Adrenal gland (tissue), 12 donors: ENCODE data around the gene TSPAN18. TPM values are rescaled to one million over a fixed set of nuclear protein-coding genes. Genes with fewer than 3 reads are reported as not detected.

Source experiments
- DNase-seq, 7 donors: peaks; one replicate each; pipeline ENCODE4 v3.0.0-alpha.2; 2019 to 2020
- H3K27ac ChIP-seq, 5 donors: fragments of 200-600 bp; sonication (generic) in 4 of 5; 1 replicate in 3 of 5; 2 replicates in 2 of 5; pipeline versions ENCODE4 v1.5.1 to v1.8.0; 2016 to 2020; ENCODE audit warnings: mild to moderate bottlenecking in 1 of 5
- H3K27me3 ChIP-seq: fragments of 200-600 bp; 2 replicates; pipeline ENCODE4 v1.8.0; 2021
- H3K36me3 ChIP-seq, 2 donors: fragments of 200-600 bp; replicated peaks in 1 of 2; 1 replicate in 1 of 2; 2 replicates in 1 of 2; pipeline versions ENCODE4 v1.5.1 to v1.8.0; 2018 to 2022
- H3K4me1 ChIP-seq, 2 donors: fragments of 200-600 bp; replicated peaks in 1 of 2; 1 replicate in 1 of 2; 2 replicates in 1 of 2; pipeline versions ENCODE4 v1.5.1 to v1.8.0; 2018 to 2021
- H3K4me3 ChIP-seq, 4 donors: fragments of 200-600 bp; sonication (generic) in 3 of 4; one replicate each; pipeline ENCODE4 v1.5.1; 2016 to 2018
- H3K9me3 ChIP-seq, 3 donors: fragments of 200-600 bp; sonication (generic) in 1 of 3; replicated peaks in 1 of 3; 1 replicate in 2 of 3; 2 replicates in 1 of 3; pipeline versions ENCODE4 v1.5.1 to v1.8.0; 2016 to 2021
- POLR2A ChIP-seq, 2 donors: fragments of 450-650 bp; IDR thresholded peaks; one replicate each; pipeline ENCODE4 v1.6.1; 2017; ENCODE audit warnings: antibody characterized with exemption in 2 of 2, mild to moderate bottlenecking in 2 of 2, moderate library complexity in 1 of 2
- WGBS, 4 donors: extraction: QIAGEN DNeasy Blood & Tissue Kit in 2 of 4; methylation state at CpG; one replicate each; pipeline versions ENCODE4 v1.1.5 to v1.1.7; 2013 to 2017; 5-methylcytosine and 5-hydroxymethylcytosine counted together
- intact Hi-C, 2 donors: fragments of 100-400 bp; cut with DNase I; formaldehyde crosslinking; loops; one replicate each; pipeline versions ENCODE4 v1.14.1 to v1.15.0; 2022 to 2023
- polyA plus RNA-seq, 3 donors: library from polyadenylated mRNA; stranded (reverse); fragments of 200-250 nt in 2 of 3; fragments of 350-450 nt in 1 of 3; fragmentation: Illumina TruSeq in 1 of 3; extraction: RNeasy Lipid Tissue Mini Kit (QIAGEN cat#74804) in 1 of 3; gene quantifications; one replicate each; pipeline ENCODE4 v1.2.3, GENCODE V29; 2013 to 2014
- total RNA-seq, 9 donors: library from RNA; depleted of rRNA in 4 of 9; stranded (reverse); fragments of >200 nt in 4 of 9; fragments of 120-200 nt in 1 of 9; fragmentation: NEBNext Ultra II Directional in 1 of 9; extraction: Animal tissue kit (Norgen Biotek cat#: 25700) in 1 of 9; gene quantifications; one replicate each; pipeline versions ENCODE4 v1.1.0 to v1.2.4, GENCODE V29; 2013 to 2023
- TF ChIP-seq, protein P1 (sequence below), 6 experiments: fragments of 450-650 bp in 4 of 6; fragments of 200-600 bp in 2 of 6; sonication (generic) in 1 of 6; IDR thresholded peaks; 1 replicate in 5 of 6; 2 replicates in 1 of 6; pipeline versions ENCODE4 v1.5.1 to v1.8.0; 2016 to 2021; ENCODE audit warnings: antibody characterized with exemption in 6 of 6, mild to moderate bottlenecking in 2 of 6, moderate library complexity in 1 of 6
- donor health status: healthy with polysubstance abuse.
- donor health status: Bipolar disorder and iron deficiency.
- donor health status: DM: yes; HTN: yes; CAD: no.
- donor health status: DM: no; HTN: no; CAD: no.
- donor health status: DM: no; HTN: no; CAD: no.
- donor health status: DM: yes; HTN: yes; CAD: no.

TSPAN18 gene
- total and polyA plus RNA-seq, 12 donors: 24.5 to 168 (median 58.4) TPM

DNA sequence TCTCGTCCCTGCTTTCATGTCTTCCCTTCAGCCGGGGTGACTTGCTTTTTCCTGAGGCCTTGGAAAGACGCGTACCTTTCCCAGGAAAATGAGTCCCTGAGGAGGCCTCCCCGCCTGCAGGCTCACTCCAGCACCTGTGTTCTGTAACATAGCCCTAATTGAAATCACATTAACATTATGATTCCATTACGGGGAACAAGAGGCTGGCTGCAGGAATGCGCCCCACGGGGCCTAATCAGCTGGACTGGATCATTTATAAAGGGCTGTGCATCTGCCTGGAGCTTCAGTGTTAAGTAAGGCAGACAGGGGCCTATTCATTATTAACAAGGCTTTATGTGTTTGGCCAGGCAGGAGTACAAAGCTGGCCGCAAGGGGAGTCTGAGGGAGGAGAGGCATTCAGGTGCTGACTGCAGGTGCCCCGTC, 41.9 kb upstream of the TSPAN18 start:
- Histone ChIP-seq H3K27ac (no peak overlapping the region), H3K9me3 (no peaks in the 10 kb centered on the region), H3K4me3 (no peak overlapping the region), H3K4me1 (peaks cover 0 to 7% of the 10 kb centered on the region in 2 donors), H3K27me3 (no peaks in the 10 kb centered on the region), H3K36me3 (no peaks in the 10 kb centered on the region)
- TF ChIP-seq, protein P1, sequence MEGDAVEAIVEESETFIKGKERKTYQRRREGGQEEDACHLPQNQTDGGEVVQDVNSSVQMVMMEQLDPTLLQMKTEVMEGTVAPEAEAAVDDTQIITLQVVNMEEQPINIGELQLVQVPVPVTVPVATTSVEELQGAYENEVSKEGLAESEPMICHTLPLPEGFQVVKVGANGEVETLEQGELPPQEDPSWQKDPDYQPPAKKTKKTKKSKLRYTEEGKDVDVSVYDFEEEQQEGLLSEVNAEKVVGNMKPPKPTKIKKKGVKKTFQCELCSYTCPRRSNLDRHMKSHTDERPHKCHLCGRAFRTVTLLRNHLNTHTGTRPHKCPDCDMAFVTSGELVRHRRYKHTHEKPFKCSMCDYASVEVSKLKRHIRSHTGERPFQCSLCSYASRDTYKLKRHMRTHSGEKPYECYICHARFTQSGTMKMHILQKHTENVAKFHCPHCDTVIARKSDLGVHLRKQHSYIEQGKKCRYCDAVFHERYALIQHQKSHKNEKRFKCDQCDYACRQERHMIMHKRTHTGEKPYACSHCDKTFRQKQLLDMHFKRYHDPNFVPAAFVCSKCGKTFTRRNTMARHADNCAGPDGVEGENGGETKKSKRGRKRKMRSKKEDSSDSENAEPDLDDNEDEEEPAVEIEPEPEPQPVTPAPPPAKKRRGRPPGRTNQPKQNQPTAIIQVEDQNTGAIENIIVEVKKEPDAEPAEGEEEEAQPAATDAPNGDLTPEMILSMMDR (IDR thresholded peaks at IDR 0.05): no peak
- TF ChIP-seq POLR2A (IDR thresholded peaks at IDR 0.05): no peak
- DNase-seq: no peak
- WGBS, 4 donors: 89 to 94% (median 92%) methylated on average over 8 to 10 of the region's 10 CpGs
- intact Hi-C loops: no loop called here

DNA sequence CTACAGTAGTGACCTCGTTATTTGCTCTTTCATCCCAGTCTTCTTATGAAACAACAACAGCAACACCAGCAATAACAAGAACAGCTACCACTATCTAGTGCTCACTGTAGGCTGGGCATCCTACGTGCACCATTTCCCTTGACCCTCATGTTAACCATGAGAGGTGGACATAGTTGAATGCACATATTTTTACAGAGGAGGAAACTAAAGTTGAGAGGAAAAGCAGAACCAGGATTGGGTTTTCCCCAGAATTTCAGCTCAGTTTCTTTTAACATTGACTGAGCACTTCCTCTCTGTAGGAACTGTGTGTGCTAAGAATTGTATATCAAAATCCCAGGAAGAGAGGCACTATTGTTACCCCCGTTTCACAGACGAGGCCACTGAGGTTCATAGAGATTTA, 39.4 kb upstream of the TSPAN18 start:
- 57 to 70% (median 66%) methylated on average over 4 of the region's 4 CpGs for WGBS, 4 donors
- no peak for TF ChIP-seq POLR2A (IDR thresholded peaks at IDR 0.05)
- TF ChIP-seq, protein P1 (IDR thresholded peaks at IDR 0.05): no peak
- no peak for DNase-seq
- no peak overlapping the region for H3K27ac ChIP-seq
- H3K36me3 ChIP-seq: no peaks in the 10 kb centered on the region
- H3K4me1 ChIP-seq: no peaks in the 10 kb centered on the region
- no peaks in the 10 kb centered on the region for H3K9me3 ChIP-seq
- no peak overlapping the region for H3K4me3 ChIP-seq
- intact Hi-C loops: no loop called here
- H3K27me3 ChIP-seq: no peaks in the 10 kb centered on the region

DNA sequence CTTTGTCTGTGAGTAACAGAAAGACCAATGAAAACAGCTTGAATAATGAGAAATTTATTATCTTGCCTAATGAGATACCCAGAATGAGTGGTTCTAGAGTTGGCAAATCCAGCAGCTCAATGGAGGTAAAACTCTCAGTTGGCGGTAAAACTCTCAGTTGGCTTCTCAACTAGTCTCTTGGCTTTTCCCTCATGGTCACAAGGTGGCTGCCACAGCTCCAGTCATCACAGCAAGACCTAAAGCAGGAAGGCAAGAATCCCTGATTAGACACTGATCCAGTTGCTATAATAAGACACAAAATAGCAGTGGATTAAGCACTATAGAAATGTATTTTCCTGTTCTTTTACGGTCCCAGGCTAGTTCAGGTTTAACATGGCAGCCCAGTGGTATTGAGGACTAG, 37.5 kb upstream of the TSPAN18 start:
- Histone ChIP-seq H3K4me1 (peaks cover 0 to 4% of the 10 kb centered on the region in 2 donors), H3K27ac (no peak overlapping the region), H3K36me3 (no peaks in the 10 kb centered on the region), H3K9me3 (no peaks in the 10 kb centered on the region), H3K27me3 (no peaks in the 10 kb centered on the region), H3K4me3 (no peak overlapping the region)
- no peak for DNase-seq
- intact Hi-C loops: no loop called here
- 49 to 68% (median 52%) methylated on average over 2 of the region's 2 CpGs for WGBS, 4 donors
- TF ChIP-seq, protein P1 (IDR thresholded peaks at IDR 0.05): no peak
- no peak for TF ChIP-seq POLR2A (IDR thresholded peaks at IDR 0.05)

DNA sequence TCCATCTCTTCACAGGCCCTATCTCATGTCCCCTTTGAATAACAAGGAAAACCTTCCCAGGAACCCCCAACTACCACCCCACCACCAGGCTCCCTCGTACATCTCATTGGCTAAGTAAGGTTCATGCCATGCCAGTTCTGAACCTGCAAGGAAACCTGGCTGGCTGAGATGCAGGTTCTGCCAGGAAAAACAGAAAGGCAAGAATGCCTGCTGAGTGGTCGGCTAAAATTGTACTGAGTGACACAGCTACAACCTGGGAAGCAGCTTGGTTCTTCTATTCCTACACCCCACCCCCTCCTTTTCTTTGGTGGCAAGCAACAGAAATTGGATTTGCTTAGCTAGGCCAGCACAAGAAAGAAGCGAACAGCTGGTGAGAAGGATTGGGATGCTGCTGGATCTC, 36.1 kb upstream of the TSPAN18 start:
- DNase-seq: no peak
- peaks cover 0 to 4% of the 10 kb centered on the region in 2 donors for H3K4me1 ChIP-seq
- no peaks in the 10 kb centered on the region for H3K27me3 ChIP-seq
- 85 to 95% (median 90%) methylated on average over 3 of the region's 3 CpGs for WGBS, 4 donors
- no peak overlapping the region for H3K27ac ChIP-seq
- H3K36me3 ChIP-seq: no peaks in the 10 kb centered on the region
- no peak for TF ChIP-seq POLR2A (IDR thresholded peaks at IDR 0.05)
- TF ChIP-seq, protein P1 (IDR thresholded peaks at IDR 0.05): no peak
- intact Hi-C loops: no loop called here
- no peaks in the 10 kb centered on the region for H3K9me3 ChIP-seq
- H3K4me3 ChIP-seq: no peak overlapping the region
